ENCODE data around the gene COMMD3.

COMMD3 gene

GRCh38 chr10:22332116-22332692, 16.0 kb downstream of the COMMD3 start:
- H3K4me3 ChIP-seq (ENCODE audit: low read depth, low read length) = no peak overlapping the region
- no peak for TF ChIP-seq CTCF (IDR thresholded peaks at IDR 0.05; ENCODE audit: borderline replicate concordance, insufficient read depth, low read depth, low read length)

- no peak for TF ChIP-seq CTCF (IDR thresholded peaks at IDR 0.05; ENCODE audit: borderline replicate concordance, insufficient read depth, low read depth, low read length)
- H3K4me3 ChIP-seq (ENCODE audit: low read depth, low read length) = no peak overlapping the region
Observed at GRCh38 chr10:22333167-22333974, 17.2 kb downstream of the COMMD3 start.

GRCh38 chr10:22333975-22334282, 17.7 kb downstream of the COMMD3 start:
- H3K4me3 ChIP-seq (ENCODE audit: low read depth, low read length) = no peak overlapping the region
- TF ChIP-seq CTCF (IDR thresholded peaks at IDR 0.05; ENCODE audit: borderline replicate concordance, insufficient read depth, low read depth, low read length) = no peak

- peak overlapping the region; percentile 55 for H3K4me3 ChIP-seq (ENCODE audit: low read depth, low read length)
- TF ChIP-seq CTCF (IDR thresholded peaks at IDR 0.05; ENCODE audit: borderline replicate concordance, insufficient read depth, low read depth, low read length) = no peak
Observed at GRCh38 chr10:22334414-22335172, 18.4 kb downstream of the COMMD3 start.

- H3K4me3 ChIP-seq (ENCODE audit: low read depth, low read length) = peak overlapping the region; percentile 55
- no peak for TF ChIP-seq CTCF (IDR thresholded peaks at IDR 0.05; ENCODE audit: borderline replicate concordance, insufficient read depth, low read depth, low read length)
Observed at GRCh38 chr10:22335173-22335933, 19.2 kb downstream of the COMMD3 start.

- no peak for TF ChIP-seq CTCF (IDR thresholded peaks at IDR 0.05; ENCODE audit: borderline replicate concordance, insufficient read depth, low read depth, low read length)
- no peak overlapping the region for H3K4me3 ChIP-seq (ENCODE audit: low read depth, low read length)
Observed at GRCh38 chr10:22338185-22338900, 22.2 kb downstream of the COMMD3 start.

Measured in GM12875 (cell line).